Hepatocyte (in vitro differentiated cells): ENCODE measurements around the gene SYT9.

Experiments
- CTCF ChIP-seq: fragments of 200-600 bp; sonication (generic); IDR thresholded peaks from 2 replicates; pipeline ENCODE4 v1.5.1; 2016; ENCODE audit warnings: antibody characterized with exemption, mild to moderate bottlenecking; ENCODE audit not compliant: poor library complexity
- EZH2 ChIP-seq: fragments of 200-600 bp; sonication (generic); IDR thresholded peaks from 2 replicates; pipeline ENCODE4 v1.6.1; 2016; ENCODE audit warnings: antibody characterized with exemption, mild to moderate bottlenecking, borderline replicate concordance

GRCh38 chr11:7299393-7299792 lies 47.7 kb downstream of the SYT9 start:
- TF ChIP-seq CTCF (no peak), EZH2 (no peak)
